KBM-7 (cell line): ENCODE results near the gene MATK.
A peak's percentile ranks its signal among the peaks of the same experiment; 100 is the strongest.

Source experiments
- DNase-seq: peaks from one replicate; pipeline ENCODE4 v3.0.0-alpha.2; 2015
- in situ Hi-C: fragments of 300-500 bp; cut with MboI; formaldehyde crosslinking; loops from 2 replicates; pipeline ENCODE4 v1.14.3; 2020; ENCODE audit warnings: low sequenced_read_pairs, low pct_unique_long_range_greater_than_20kb, mixed read lengths

The MATK gene

DNA sequence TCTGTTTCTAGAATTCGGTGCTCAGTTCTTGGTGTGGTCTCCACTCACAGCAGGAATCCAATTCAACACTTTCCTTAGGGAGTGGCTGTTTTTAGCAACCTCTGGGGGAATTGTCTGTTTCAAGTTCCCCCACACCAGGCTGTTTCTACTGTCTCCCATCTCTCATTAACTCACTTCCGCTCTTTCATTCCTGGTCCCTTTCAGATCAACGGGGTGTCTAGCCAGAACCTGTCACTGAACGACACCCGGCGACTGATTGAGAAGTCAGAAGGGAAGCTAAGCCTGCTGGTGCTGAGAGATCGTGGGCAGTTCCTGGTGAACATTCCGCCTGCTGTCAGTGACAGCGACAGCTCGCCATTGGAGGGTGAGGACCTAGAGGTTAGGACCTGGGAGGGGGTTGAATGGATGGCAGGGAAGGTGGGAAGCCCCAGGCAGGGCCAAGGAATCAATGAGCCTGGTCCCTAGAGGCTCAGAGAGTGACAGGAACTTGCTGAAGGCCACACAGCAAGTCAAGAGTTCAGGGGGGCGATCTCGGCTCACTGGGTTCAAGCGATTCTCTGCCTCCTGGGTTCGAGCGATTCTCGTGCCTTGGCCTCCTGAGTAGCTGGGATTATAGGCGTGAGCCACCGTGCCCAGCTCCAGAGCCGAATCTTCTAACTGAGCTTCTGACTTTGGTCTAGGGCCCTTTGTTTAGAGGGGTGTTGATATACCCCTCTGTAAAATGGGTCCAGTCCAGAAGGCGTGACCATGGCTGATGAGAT lies 52.5 kb downstream of the MATK start:
- in situ Hi-C loops, result no loop called here
- peak; percentile 36 for DNase-seq

DNA sequence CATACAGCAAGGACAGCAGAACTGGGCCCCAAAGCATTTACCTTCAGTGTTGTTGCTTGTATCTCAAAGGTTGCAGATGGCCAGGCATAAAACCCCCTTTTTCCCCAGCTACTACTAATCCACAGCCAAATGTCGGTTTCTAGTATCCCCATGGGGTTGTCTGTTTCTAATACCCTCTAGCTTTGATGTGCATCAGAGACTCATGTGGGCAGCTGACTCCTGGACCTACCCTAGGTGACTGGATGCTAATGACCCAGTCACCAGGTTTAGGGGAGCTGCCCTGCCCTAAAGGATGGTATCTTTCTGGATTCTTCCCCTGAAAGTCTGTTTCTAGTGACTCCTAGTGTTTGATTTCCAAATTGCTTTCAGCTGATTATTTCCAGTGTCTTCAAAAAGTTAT lies 54.1 kb downstream of the MATK start:
- in situ Hi-C loops, result no loop called here
- DNase-seq, result no peak

DNA sequence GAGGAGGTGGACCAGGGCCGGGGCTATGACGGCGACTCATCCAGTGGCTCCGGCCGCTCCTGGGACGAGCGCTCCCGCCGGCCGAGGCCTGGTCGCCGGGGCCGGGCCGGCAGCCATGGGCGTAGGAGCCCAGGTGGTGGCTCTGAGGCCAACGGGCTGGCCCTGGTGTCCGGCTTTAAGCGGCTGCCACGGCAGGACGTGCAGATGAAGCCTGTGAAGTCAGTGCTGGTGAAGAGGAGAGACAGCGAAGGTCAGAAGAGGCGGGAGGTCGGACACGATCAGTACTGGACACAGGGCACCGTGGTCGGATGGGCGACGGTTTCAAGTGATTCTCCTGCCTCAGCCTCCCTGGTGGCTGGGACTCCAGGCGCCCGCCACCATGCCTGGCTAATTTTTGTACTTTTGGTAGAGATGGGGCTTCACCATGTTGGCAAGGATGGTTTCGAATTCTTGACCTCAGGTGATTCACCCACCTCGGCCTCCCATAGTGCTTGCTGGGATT lies 55.7 kb downstream of the MATK start:
- DNase-seq, result no peak

More for the DNA sequence above, 55.7 kb downstream of the MATK start:
- in situ Hi-C loops, result no loop called here
